Cardiac fibroblast (primary cell): ENCODE results near the gene INPP5J.

Experiments used
- DNase-seq, 2 donors: peaks; one replicate each; pipeline versions ENCODE4 v3.0.0 to v3.0.0-alpha.2; 2010; ENCODE audit warnings: low read depth in 2 of 2
- H3K4me3 ChIP-seq, 2 donors: replicated peaks in 1 of 2; 1 replicate in 1 of 2; 2 replicates in 1 of 2; pipeline ENCODE4 v1.5.1; 2011; ENCODE audit warnings: low read depth in 2 of 2, low read length in 2 of 2, mild to moderate bottlenecking in 2 of 2, moderate library complexity in 1 of 2
- TF ChIP-seq, protein P1 (sequence below): IDR thresholded peaks from one replicate; pipeline ENCODE4 v1.5.1; 2011; ENCODE audit warnings: low read depth, mild to moderate bottlenecking, low read length, inconsistent platforms

Gene INPP5J

DNA sequence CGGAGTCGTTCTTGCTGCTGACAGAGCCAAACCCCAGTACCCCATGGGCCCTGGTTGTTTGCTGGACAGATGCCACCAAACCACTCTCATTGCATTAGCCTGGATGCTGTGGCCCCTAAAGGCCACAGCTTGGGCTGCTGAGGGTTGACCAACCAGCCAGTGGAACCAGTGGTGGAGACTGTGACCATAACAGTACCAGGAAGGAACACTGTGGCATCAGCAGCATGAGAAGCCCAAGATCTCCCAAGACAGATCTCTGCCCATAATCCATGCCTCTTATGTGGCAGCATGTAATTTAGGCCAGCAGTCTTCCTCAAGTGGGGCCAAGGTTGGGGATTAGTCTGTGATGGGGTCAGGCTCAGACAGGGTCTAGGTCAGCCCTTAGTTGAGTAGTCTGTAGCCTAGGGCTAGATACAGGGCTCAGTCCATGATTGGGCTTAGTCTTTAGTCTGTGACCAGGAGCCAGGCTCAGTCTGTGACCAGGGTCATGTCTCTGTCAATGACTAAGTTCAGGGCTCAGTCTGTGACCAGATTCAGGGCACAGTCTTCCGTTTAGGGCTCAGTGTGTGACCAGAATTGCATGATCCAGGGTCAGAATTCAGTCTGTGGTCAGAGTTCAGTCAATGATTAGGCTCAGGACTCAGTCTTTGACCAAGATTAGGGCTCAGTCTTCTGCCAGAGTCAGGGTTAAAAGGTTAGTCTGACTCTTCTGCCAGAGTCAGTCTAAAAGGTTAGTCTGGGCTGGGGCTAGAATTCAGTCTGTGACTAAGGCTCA lies 4.5 kb upstream of the INPP5J start:
- no peak overlapping the region for H3K4me3 ChIP-seq
- TF ChIP-seq, protein P1, sequence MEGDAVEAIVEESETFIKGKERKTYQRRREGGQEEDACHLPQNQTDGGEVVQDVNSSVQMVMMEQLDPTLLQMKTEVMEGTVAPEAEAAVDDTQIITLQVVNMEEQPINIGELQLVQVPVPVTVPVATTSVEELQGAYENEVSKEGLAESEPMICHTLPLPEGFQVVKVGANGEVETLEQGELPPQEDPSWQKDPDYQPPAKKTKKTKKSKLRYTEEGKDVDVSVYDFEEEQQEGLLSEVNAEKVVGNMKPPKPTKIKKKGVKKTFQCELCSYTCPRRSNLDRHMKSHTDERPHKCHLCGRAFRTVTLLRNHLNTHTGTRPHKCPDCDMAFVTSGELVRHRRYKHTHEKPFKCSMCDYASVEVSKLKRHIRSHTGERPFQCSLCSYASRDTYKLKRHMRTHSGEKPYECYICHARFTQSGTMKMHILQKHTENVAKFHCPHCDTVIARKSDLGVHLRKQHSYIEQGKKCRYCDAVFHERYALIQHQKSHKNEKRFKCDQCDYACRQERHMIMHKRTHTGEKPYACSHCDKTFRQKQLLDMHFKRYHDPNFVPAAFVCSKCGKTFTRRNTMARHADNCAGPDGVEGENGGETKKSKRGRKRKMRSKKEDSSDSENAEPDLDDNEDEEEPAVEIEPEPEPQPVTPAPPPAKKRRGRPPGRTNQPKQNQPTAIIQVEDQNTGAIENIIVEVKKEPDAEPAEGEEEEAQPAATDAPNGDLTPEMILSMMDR: no peak
- DNase-seq: no peak

DNA sequence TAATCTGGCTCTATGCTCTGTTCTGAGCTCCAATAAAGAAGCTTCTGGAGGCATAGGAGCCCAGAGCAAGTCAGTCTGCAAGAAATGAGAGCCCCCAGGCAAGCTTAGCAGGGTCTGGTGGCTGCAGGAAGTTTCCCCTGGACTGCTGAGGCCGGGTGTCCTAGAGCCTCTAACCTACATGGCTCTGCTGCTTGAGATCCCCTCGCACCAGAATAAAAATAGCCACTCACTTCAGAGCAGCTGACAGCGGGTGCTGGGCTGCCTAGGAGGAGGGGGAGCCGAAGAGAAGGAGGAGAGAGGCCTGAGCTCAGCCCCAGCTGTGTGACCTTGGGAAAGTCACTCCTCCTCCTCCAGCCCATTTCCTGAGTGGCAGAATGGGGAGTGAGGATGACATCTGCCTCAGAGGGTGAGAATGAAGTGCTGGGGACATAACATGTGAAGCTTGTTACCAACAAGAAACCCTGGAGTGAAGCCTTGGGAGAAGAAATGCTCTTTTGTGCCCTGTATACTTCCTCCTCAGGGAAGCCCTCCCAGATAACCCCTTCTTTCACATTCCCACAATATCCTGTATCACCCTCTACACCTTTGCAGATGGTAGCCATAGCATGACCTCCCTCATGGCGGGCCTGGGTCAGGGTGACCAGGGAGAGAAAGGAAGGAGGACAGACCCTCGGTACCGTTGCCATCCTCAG lies 3.6 kb upstream of the INPP5J start:
- H3K4me3 ChIP-seq: no peak overlapping the region
- TF ChIP-seq, protein P1: no peak
- no peak for DNase-seq

DNA sequence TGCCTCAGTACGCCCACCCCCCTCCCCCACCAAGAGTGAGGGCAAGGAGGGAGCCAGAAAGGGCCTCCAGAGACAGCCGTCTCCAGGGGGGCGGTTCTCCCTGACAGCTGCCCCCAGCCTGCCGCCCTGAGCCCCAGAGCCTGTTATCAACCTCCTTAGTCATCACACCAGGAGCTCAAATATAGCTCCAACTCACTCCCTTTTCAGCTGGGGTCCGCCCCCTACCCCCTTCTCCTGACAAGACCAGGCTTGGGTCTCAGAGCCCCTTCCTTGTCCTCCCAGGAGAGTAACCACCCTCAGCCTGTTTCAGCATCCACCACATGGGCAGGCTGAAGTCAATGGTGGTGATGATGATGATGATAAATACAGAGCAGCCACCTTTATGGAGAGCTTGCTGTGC lies 2.5 kb upstream of the INPP5J start:
- DNase-seq: no peak
- TF ChIP-seq, protein P1: no peak
- no peak overlapping the region for H3K4me3 ChIP-seq

DNA sequence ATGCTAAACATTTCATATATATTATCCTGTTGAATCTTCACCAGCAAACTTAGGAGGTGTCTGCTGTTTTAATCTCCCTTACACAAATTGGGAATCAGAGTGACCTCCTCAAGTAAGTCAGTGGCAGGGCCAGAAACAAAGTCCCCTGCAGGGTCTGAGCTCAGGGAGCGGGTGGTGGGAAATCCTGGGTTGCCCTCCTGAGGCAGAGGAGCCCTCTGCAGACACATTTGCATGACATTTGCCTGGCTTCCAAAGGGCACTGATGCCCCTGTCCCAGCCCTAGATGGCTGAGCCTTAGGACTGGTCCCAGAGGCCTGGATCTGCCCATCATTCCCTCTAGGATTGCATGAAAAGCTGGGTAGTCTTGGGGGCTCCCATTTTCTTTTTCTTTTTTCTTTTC lies 2.1 kb upstream of the INPP5J start:
- TF ChIP-seq, protein P1: no peak
- H3K4me3 ChIP-seq: no peak overlapping the region
- no peak for DNase-seq

DNA sequence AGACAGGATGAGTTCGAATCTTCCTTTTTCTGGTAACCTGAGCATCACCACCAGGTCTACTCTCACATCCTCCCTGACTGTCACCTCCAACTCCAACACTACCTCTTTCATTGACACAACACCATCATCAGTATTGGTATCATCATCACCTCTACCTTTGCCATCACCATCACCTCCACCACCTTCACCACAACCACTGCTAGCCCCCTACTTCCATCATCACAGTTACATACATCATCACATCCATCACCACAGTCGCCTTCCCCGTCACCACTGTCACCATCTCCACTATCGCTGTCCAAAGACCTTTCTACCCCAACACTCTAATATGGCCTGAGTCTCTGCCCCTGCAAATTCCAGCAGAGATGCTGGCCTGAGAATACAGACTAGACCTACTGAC lies 1.4 kb upstream of the INPP5J start:
- no peak for DNase-seq
- TF ChIP-seq, protein P1: no peak
- no peak overlapping the region for H3K4me3 ChIP-seq

DNA sequence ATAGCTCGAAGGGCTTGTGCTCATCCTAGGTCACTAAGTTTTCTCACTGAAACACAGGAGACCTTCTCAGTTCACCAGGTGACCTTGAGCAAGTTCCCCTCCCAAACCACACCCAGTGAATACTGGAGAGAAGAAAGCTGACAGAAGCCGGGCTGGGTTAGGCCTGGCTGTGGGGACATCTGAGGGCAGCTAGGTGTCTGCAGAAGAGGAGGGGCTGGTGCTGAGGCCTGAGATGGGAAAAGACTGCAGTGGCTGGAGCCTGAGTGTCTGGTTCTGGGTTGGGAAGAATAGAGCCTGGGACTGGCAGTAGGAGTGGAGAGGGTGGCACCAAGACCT lies 602 bp upstream of the INPP5J start:
- DNase-seq: no peak
- TF ChIP-seq, protein P1: no peak
- H3K4me3 ChIP-seq: no peak overlapping the region
